ENCODE results near the gene PRRC2B.

Gene PRRC2B

GRCh38 chr9:131484051-131484445 is 90.2 kb downstream of the PRRC2B start:
- Histone ChIP-seq H3K27ac (ENCODE audit: insufficient read depth, low read depth, low read length, poor library complexity, severe bottlenecking) (no peak overlapping the region), H3K36me3 (ENCODE audit: control insufficient read depth, insufficient read depth, low read length) (peaks cover 80% of the 10 kb centered on the region), H3K4me1 (ENCODE audit: control insufficient read depth, insufficient read depth, low read length) (no peaks in the 10 kb centered on the region), H3K27me3 (ENCODE audit: control insufficient read depth, insufficient read depth, low read length, poor library complexity, severe bottlenecking) (no peaks in the 10 kb centered on the region), H3K4me3 (ENCODE audit: insufficient read depth, low read depth, low read length) (no peak overlapping the region), H3K9me3 (ENCODE audit: control insufficient read depth, low read length) (no peaks in the 10 kb centered on the region)
- 96 to 97% methylated on average over 7 of the region's 7 CpGs for WGBS, 2 experiments

- Histone ChIP-seq H3K27me3 (ENCODE audit: control insufficient read depth, insufficient read depth, low read length, poor library complexity, severe bottlenecking) (no peaks in the 10 kb centered on the region), H3K4me1 (ENCODE audit: control insufficient read depth, insufficient read depth, low read length) (no peaks in the 10 kb centered on the region), H3K9me3 (ENCODE audit: control insufficient read depth, low read length) (no peaks in the 10 kb centered on the region), H3K36me3 (ENCODE audit: control insufficient read depth, insufficient read depth, low read length) (peaks cover 79% of the 10 kb centered on the region), H3K4me3 (ENCODE audit: insufficient read depth, low read depth, low read length) (no peak overlapping the region), H3K27ac (ENCODE audit: insufficient read depth, low read depth, low read length, poor library complexity, severe bottlenecking) (no peak overlapping the region)
- 96% methylated on average over 15 of the region's 15 CpGs for WGBS, 2 experiments
Observed at GRCh38 chr9:131484560-131485185, 90.8 kb downstream of the PRRC2B start.

DNA sequence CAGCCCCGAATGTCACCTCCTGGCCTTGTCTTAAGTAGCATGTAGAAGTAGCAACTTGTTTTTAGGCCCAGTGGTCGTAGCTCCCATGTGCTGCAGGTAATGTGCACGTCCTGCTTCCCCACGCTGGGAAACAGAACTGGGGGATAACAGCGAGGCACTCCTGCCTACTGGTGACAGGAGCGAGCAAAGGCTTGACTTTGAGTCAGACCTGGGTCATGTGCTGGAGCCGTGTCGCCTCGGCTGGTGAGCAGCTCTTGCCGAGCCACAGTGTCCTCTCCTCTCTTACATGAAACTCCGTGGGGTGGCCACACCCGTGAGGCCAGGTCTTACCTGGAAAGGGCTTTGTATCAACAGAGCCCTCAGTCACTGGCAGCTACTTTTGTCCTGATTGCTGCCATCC is 91.3 kb downstream of the PRRC2B start:
- H3K4me1 ChIP-seq (ENCODE audit: control insufficient read depth, insufficient read depth, low read length): no peaks in the 10 kb centered on the region
- H3K27ac ChIP-seq (ENCODE audit: insufficient read depth, low read depth, low read length, poor library complexity, severe bottlenecking): no peak overlapping the region
- no peaks in the 10 kb centered on the region for H3K27me3 ChIP-seq (ENCODE audit: control insufficient read depth, insufficient read depth, low read length, poor library complexity, severe bottlenecking)
- H3K36me3 ChIP-seq (ENCODE audit: control insufficient read depth, insufficient read depth, low read length): peaks cover 79% of the 10 kb centered on the region
- H3K4me3 ChIP-seq (ENCODE audit: insufficient read depth, low read depth, low read length): no peak overlapping the region
- WGBS, 2 experiments: 90 to 92% methylated on average over 12 of the region's 12 CpGs
- H3K9me3 ChIP-seq (ENCODE audit: control insufficient read depth, low read length): no peaks in the 10 kb centered on the region

GRCh38 chr9:131485728-131486422 is 92.0 kb downstream of the PRRC2B start:
- Histone ChIP-seq H3K9me3 (ENCODE audit: control insufficient read depth, low read length) (no peaks in the 10 kb centered on the region), H3K36me3 (ENCODE audit: control insufficient read depth, insufficient read depth, low read length) (peaks cover 79% of the 10 kb centered on the region), H3K27ac (ENCODE audit: insufficient read depth, low read depth, low read length, poor library complexity, severe bottlenecking) (no peak overlapping the region), H3K4me1 (ENCODE audit: control insufficient read depth, insufficient read depth, low read length) (no peaks in the 10 kb centered on the region), H3K4me3 (ENCODE audit: insufficient read depth, low read depth, low read length) (no peak overlapping the region), H3K27me3 (ENCODE audit: control insufficient read depth, insufficient read depth, low read length, poor library complexity, severe bottlenecking) (no peaks in the 10 kb centered on the region)
- WGBS, 2 experiments: 91% methylated on average over 19 of the region's 19 CpGs

GRCh38 chr9:131487001-131487400 is 93.1 kb downstream of the PRRC2B start:
- no peaks in the 10 kb centered on the region for H3K9me3 ChIP-seq (ENCODE audit: control insufficient read depth, low read length)
- H3K27ac ChIP-seq (ENCODE audit: insufficient read depth, low read depth, low read length, poor library complexity, severe bottlenecking): no peak overlapping the region
- H3K4me1 ChIP-seq (ENCODE audit: control insufficient read depth, insufficient read depth, low read length): no peaks in the 10 kb centered on the region
- peaks cover 82% of the 10 kb centered on the region for H3K36me3 ChIP-seq (ENCODE audit: control insufficient read depth, insufficient read depth, low read length)
- 93 to 97% methylated on average over 9 of the region's 9 CpGs for WGBS, 2 experiments
- H3K27me3 ChIP-seq (ENCODE audit: control insufficient read depth, insufficient read depth, low read length, poor library complexity, severe bottlenecking): no peaks in the 10 kb centered on the region
- no peak overlapping the region for H3K4me3 ChIP-seq (ENCODE audit: insufficient read depth, low read depth, low read length)

DNA sequence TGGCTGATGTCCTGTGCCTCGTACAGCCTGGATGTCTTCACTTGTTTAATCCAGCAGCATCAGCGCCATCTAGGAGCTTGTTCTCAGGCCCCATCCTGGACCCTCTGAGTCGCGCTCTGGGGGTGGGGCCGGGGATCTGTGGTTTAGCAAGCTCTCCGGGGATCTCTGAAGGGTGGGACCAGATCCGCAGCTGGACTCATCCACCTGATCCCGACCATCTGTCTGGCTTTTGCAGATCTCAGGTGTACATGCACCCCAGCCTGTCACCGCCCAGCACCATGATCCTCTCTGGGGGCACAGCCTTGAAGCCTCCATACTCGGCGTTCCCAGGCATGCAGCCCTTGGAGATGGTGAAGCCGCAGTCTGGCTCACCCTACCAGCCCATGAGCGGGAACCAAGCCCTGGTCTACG is 93.7 kb downstream of the PRRC2B start:
- Histone ChIP-seq H3K9me3 (ENCODE audit: control insufficient read depth, low read length) (no peaks in the 10 kb centered on the region), H3K36me3 (ENCODE audit: control insufficient read depth, insufficient read depth, low read length) (peaks cover 82% of the 10 kb centered on the region), H3K4me3 (ENCODE audit: insufficient read depth, low read depth, low read length) (no peak overlapping the region), H3K27ac (ENCODE audit: insufficient read depth, low read depth, low read length, poor library complexity, severe bottlenecking) (no peak overlapping the region), H3K27me3 (ENCODE audit: control insufficient read depth, insufficient read depth, low read length, poor library complexity, severe bottlenecking) (no peaks in the 10 kb centered on the region), H3K4me1 (ENCODE audit: control insufficient read depth, insufficient read depth, low read length) (no peaks in the 10 kb centered on the region)
- 94 to 95% methylated on average over 14 of the region's 14 CpGs for WGBS, 2 experiments

- Histone ChIP-seq H3K27me3 (ENCODE audit: control insufficient read depth, insufficient read depth, low read length, poor library complexity, severe bottlenecking) (no peaks in the 10 kb centered on the region), H3K9me3 (ENCODE audit: control insufficient read depth, low read length) (no peaks in the 10 kb centered on the region), H3K4me3 (ENCODE audit: insufficient read depth, low read depth, low read length) (no peak overlapping the region), H3K4me1 (ENCODE audit: control insufficient read depth, insufficient read depth, low read length) (no peaks in the 10 kb centered on the region), H3K36me3 (ENCODE audit: control insufficient read depth, insufficient read depth, low read length) (peaks cover 79% of the 10 kb centered on the region), H3K27ac (ENCODE audit: insufficient read depth, low read depth, low read length, poor library complexity, severe bottlenecking) (no peak overlapping the region)
- 82 to 85% methylated on average over 8 of the region's 8 CpGs for WGBS, 2 experiments
Observed at GRCh38 chr9:131490514-131490913, 96.6 kb downstream of the PRRC2B start.

DNA sequence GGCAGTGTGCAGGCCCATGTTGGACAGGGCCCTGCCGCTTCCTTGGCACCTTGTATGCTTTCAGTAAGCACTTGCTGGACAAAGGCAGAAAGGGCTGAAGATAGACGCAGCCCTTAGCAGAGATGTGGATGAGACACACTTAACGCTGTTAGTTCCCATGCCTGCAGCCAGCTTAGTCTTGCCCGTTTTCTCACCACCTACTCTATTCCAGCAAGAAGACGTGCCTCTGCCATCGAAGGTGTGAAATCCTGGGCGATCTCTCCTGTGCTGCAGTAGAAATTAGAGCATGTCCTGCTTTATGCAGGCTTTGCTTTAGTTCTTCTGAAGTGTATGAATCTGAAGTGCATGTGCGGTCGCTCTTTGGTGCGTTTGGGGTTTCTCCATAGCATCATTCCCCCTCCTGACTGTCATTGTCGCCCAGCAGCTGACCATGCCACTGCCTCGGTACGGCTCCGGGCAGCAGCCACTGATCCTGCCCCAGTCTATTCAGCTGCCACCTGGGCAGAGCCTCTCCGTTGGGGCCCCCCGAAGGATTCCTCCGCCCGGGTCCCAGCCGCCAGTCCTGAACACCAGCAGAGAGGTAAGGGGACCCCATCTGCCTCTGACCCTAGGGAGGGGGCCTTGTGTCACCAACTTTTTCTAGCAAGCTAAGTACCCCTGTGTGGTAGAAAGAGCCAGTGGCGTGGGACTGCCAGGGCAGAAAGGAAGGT is 97.3 kb downstream of the PRRC2B start:
- Histone ChIP-seq H3K4me1 (ENCODE audit: control insufficient read depth, insufficient read depth, low read length) (no peaks in the 10 kb centered on the region), H3K4me3 (ENCODE audit: insufficient read depth, low read depth, low read length) (no peak overlapping the region), H3K36me3 (ENCODE audit: control insufficient read depth, insufficient read depth, low read length) (peaks cover 80% of the 10 kb centered on the region), H3K9me3 (ENCODE audit: control insufficient read depth, low read length) (no peaks in the 10 kb centered on the region), H3K27me3 (ENCODE audit: control insufficient read depth, insufficient read depth, low read length, poor library complexity, severe bottlenecking) (no peaks in the 10 kb centered on the region), H3K27ac (ENCODE audit: insufficient read depth, low read depth, low read length, poor library complexity, severe bottlenecking) (no peak overlapping the region)
- WGBS, 2 experiments: 95 to 96% methylated on average over 20 of the region's 20 CpGs

- 95 to 96% methylated on average over 6 of the region's 6 CpGs for WGBS, 2 experiments
- Histone ChIP-seq H3K4me3 (ENCODE audit: insufficient read depth, low read depth, low read length) (no peak overlapping the region), H3K36me3 (ENCODE audit: control insufficient read depth, insufficient read depth, low read length) (peaks cover 78% of the 10 kb centered on the region), H3K9me3 (ENCODE audit: control insufficient read depth, low read length) (no peaks in the 10 kb centered on the region), H3K27ac (ENCODE audit: insufficient read depth, low read depth, low read length, poor library complexity, severe bottlenecking) (no peak overlapping the region), H3K27me3 (ENCODE audit: control insufficient read depth, insufficient read depth, low read length, poor library complexity, severe bottlenecking) (no peaks in the 10 kb centered on the region), H3K4me1 (ENCODE audit: control insufficient read depth, insufficient read depth, low read length) (no peaks in the 10 kb centered on the region)
Observed at GRCh38 chr9:131492070-131492469, 98.2 kb downstream of the PRRC2B start.

GRCh38 chr9:131494296-131494870 is 100.5 kb downstream of the PRRC2B start:
- no peaks in the 10 kb centered on the region for H3K27me3 ChIP-seq (ENCODE audit: control insufficient read depth, insufficient read depth, low read length, poor library complexity, severe bottlenecking)
- peaks cover 85% of the 10 kb centered on the region for H3K36me3 ChIP-seq (ENCODE audit: control insufficient read depth, insufficient read depth, low read length)
- H3K4me1 ChIP-seq (ENCODE audit: control insufficient read depth, insufficient read depth, low read length): no peaks in the 10 kb centered on the region
- no peak overlapping the region for H3K4me3 ChIP-seq (ENCODE audit: insufficient read depth, low read depth, low read length)
- H3K9me3 ChIP-seq (ENCODE audit: control insufficient read depth, low read length): no peaks in the 10 kb centered on the region
- H3K27ac ChIP-seq (ENCODE audit: insufficient read depth, low read depth, low read length, poor library complexity, severe bottlenecking): no peak overlapping the region
- WGBS, 2 experiments: 96 to 97% methylated on average over 22 of the region's 22 CpGs

Data from ectodermal cell (in vitro differentiated cells).